GM12864 (cell line): ENCODE measurements around the gene ACSM5.
"Not testable (repeated sequence)": the region's sequence is repeated elsewhere in the genome, so short reads cannot be mapped to it uniquely, and the experiment has no call there.

Experiments
- DNase-seq: peaks from one replicate; pipeline ENCODE4 v3.0.0-alpha.2; 2011; ENCODE audit warnings: low read depth
- H3K4me3 ChIP-seq: 2 replicates; pipeline ENCODE4 v1.5.1; 2011; ENCODE audit warnings: mild to moderate bottlenecking, low read depth, low read length, control low read depth
- CTCF ChIP-seq: IDR thresholded peaks from 2 replicates; pipeline ENCODE4 v1.5.1; 2011; ENCODE audit warnings: low read depth, mild to moderate bottlenecking, moderate library complexity, low read length, control low read depth, inconsistent platforms; ENCODE audit errors: missing control alignments

The ACSM5 gene

DNA sequence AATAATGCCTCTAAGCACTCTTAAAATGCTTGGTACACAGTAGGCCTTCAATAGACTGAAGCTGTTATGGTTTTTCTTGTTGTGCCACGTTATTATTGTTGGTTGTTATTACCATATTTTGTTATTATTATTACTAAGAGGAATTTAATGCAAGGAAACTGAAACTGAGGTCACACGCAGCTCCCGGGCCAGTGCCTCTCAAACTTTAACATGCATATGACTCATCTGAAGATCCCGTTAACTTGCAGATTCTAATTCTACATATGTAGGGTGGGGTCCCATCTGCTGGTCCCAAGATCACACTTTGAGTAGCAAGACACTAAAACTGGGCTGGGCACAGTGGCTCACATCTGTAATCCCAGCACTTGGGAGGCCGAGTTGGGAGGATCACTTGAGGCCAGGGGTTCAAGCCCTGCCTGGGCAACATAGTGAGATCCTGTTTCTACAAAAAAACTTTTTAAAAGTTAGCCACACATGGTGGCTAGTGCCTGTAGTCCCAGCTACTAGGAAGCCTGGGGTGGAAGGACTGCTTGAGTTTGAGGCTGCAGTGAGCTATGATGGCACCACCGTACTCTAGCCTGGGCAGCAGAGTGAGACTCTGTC lies 888 bp downstream of the ACSM5 start:
- no peak overlapping the region for H3K4me3 ChIP-seq
- DNase-seq = peak; percentile 42
- TF ChIP-seq CTCF = no peak

GRCh38 chr16:20411055-20411454 lies 1.7 kb downstream of the ACSM5 start:
- no peak for TF ChIP-seq CTCF
- no peak for DNase-seq
- no peak overlapping the region for H3K4me3 ChIP-seq

- H3K4me3 ChIP-seq = no peak overlapping the region
- TF ChIP-seq CTCF = no peak
- DNase-seq = no peak
These were observed 6.2 kb downstream of the ACSM5 start for GRCh38 chr16:20415541-20415940.

DNA sequence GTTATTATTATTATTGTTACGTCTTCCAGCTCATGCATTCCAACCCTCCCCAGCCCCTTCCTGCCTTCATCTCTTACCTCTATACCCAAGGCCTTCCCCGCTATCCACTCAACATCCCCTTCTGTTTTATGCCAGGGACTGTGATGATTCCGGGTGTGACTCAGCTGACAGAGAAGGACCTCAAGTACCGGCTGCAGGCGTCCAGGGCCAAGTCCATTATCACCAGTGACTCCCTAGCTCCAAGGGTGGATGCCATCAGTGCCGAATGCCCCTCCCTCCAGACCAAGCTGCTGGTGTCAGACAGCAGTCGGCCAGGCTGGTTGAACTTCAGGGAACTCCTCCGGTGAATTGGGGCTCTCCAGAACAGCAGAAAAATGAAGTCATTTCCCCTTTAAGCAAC lies 9.8 kb downstream of the ACSM5 start:
- DNase-seq, H3K4me3 ChIP-seq: not testable (repeated sequence)

- DNase-seq, H3K4me3 ChIP-seq: not testable (repeated sequence)
These were observed 12.4 kb downstream of the ACSM5 start for GRCh38 chr16:20421748-20422147.

GRCh38 chr16:20423772-20424128 lies 14.4 kb downstream of the ACSM5 start:
- DNase-seq, H3K4me3 ChIP-seq: not testable (repeated sequence)

- TF ChIP-seq CTCF = no peak
- no peak overlapping the region for H3K4me3 ChIP-seq
- no peak for DNase-seq
These were observed 15.0 kb downstream of the ACSM5 start for GRCh38 chr16:20424129-20424866.

DNA sequence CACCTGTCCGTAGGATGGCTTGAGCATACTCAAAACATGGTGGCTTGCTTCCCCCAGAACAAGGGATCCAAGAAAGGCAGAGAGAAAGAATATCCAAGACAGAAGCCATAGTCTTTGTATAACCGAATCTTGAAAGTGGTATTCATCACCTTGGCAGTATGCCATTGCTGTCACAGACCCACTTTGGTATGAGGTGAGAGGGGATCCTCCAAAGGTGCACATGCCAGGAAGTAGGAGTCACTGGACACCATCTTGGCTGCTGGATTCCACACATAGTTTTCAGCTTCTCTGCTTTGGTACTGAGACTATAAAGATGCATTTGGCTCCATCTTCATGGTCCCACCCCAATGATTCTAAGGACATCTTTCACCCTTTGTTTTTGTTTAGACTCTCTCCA lies 18.1 kb downstream of the ACSM5 start:
- not testable (repeated sequence) for DNase-seq, H3K4me3 ChIP-seq

DNA sequence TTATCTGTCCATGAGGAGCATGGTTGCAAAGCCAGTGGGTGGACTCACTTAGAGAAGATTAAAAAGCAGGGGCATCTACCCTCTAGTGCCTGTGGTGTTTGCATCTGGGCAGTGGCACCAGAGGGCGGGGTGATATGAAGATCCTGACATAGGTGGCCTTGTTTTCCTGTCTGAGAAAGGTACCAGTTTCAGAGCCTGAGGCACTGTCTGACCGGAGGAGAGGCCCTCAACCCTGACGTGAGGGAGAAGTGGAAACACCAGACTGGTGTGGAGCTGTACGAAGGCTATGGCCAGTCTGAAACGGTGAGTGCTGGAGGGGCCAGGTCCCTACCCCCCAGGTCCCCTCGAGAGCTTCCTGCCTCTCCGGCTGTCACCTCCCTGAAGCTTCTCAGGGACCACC lies 20.2 kb downstream of the ACSM5 start:
- DNase-seq, H3K4me3 ChIP-seq: not testable (repeated sequence)

GRCh38 chr16:20430480-20430879 lies 21.1 kb downstream of the ACSM5 start:
- H3K4me3 ChIP-seq, DNase-seq: not testable (repeated sequence)
